HG03558 (cell line): ENCODE measurements around the gene UPK3A.
"Not testable (repeated sequence)": the region's sequence is repeated elsewhere in the genome, so short reads cannot be mapped to it uniquely, and the experiment has no call there.

ENCODE experiments used
- ATAC-seq: cut with Tn5 transposase; IDR thresholded peaks from one replicate; pipeline ENCODE4 v1.9.1; 2021; ENCODE audit warnings: moderate number of reproducible peaks; ENCODE audit not compliant: unreplicated experiment; ENCODE audit errors: extremely low read depth

The UPK3A gene

GRCh38 chr22:45277720-45278119 is 7.0 kb upstream of the UPK3A start:
- ATAC-seq, result not testable (repeated sequence)

- no peak for ATAC-seq
These were observed 6.6 kb upstream of the UPK3A start for GRCh38 chr22:45278125-45278524.

GRCh38 chr22:45280587-45280980 is 4.2 kb upstream of the UPK3A start:
- no peak for ATAC-seq

- no peak for ATAC-seq
These were observed 3.7 kb upstream of the UPK3A start for GRCh38 chr22:45281010-45281409.

GRCh38 chr22:45285263-45286058 is 712 bp downstream of the UPK3A start:
- ATAC-seq, result no peak

- ATAC-seq, result no peak
These were observed 2.3 kb downstream of the UPK3A start for GRCh38 chr22:45286854-45287551.

- ATAC-seq, result no peak
These were observed 5.7 kb downstream of the UPK3A start for GRCh38 chr22:45290410-45290936.

GRCh38 chr22:45291061-45291930 is 6.5 kb downstream of the UPK3A start:
- no peak for ATAC-seq

- no peak for ATAC-seq
These were observed 7.2 kb downstream of the UPK3A start for GRCh38 chr22:45291931-45292290.

- no peak for ATAC-seq
These were observed 8.1 kb downstream of the UPK3A start for GRCh38 chr22:45292731-45293442.

GRCh38 chr22:45294030-45294429 is 9.3 kb downstream of the UPK3A start:
- ATAC-seq, result no peak

- ATAC-seq, result not testable (repeated sequence)
These were observed 10.3 kb downstream of the UPK3A start for GRCh38 chr22:45295004-45295403.

GRCh38 chr22:45295492-45295891 is 10.7 kb downstream of the UPK3A start:
- ATAC-seq, result no peak

- no peak for ATAC-seq
These were observed 12.0 kb downstream of the UPK3A start for GRCh38 chr22:45296628-45297297.

- no peak for ATAC-seq
These were observed 14.3 kb downstream of the UPK3A start for GRCh38 chr22:45298934-45299505.

- no peak for ATAC-seq
These were observed 18.0 kb downstream of the UPK3A start for GRCh38 chr22:45302751-45303150.

- no peak for ATAC-seq
These were observed 18.4 kb downstream of the UPK3A start for GRCh38 chr22:45303181-45303580.

GRCh38 chr22:45304971-45305370 is 20.2 kb downstream of the UPK3A start:
- no peak for ATAC-seq

GRCh38 chr22:45305456-45306075 is 20.8 kb downstream of the UPK3A start:
- ATAC-seq, result no peak
